Testis (tissue), 2 donors: Measurements from ENCODE around the gene SLC25A12.

Source experiments
- CTCF ChIP-seq, 3 experiments: fragments of 450-650 bp in 2 of 3; fragments of 200-600 bp in 1 of 3; sonication (generic) in 1 of 3; IDR thresholded peaks; one replicate each; pipeline ENCODE4 v1.5.1; 2016 to 2019; ENCODE audit warnings: antibody characterized with exemption in 3 of 3, mild to moderate bottlenecking in 2 of 3, moderate library complexity in 1 of 3
- POLR2A ChIP-seq: fragments of 450-650 bp; IDR thresholded peaks from one replicate; pipeline ENCODE4 v1.6.1; 2017; ENCODE audit warnings: antibody characterized with exemption, mild to moderate bottlenecking, moderate library complexity

DNA sequence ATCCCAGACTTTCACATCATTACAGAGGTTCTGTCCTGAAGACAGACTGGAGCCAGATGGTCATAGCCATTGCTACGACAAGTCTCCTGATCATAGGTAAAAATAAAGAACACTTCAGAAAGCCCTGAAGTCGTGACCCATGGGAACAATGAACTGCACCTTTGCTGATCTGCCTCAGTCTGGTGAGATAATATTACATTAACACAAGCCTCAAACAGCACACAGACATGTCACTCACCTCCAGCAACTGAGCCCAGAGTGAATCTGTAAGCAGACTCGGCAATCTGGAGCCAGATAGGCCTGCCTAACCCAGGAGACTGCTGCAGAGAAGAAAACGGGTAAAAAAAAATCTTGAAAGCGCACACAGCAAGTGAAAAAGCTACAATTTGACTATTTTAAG, 79.2 kb downstream of the SLC25A12 start:
- TF ChIP-seq CTCF (IDR thresholded peaks at IDR 0.05) (no peak), POLR2A (no peak)
